ENCODE results near the gene CRBN.

CRBN gene

GRCh38 chr3:3196148-3196861, 16.8 kb upstream of the CRBN start:
- Histone ChIP-seq H3K27me3 (ENCODE audit: insufficient read depth, poor library complexity, severe bottlenecking) (no peaks in the 10 kb centered on the region), H3K27ac (ENCODE audit: poor library complexity, severe bottlenecking) (no peak overlapping the region), H3K4me3 (ENCODE audit: severe bottlenecking) (no peak overlapping the region), H3K9me3 (ENCODE audit: severe bottlenecking) (no peaks in the 10 kb centered on the region), H3K36me3 (ENCODE audit: low read depth) (no peaks in the 10 kb centered on the region), H3K4me1 (ENCODE audit: insufficient read depth, poor library complexity, severe bottlenecking) (no peaks in the 10 kb centered on the region)
- DNase-seq (ENCODE audit: low spot score), result no peak
- TF ChIP-seq CTCF (IDR thresholded peaks at IDR 0.05; ENCODE audit: poor library complexity, severe bottlenecking), result peak; percentile 63
- no peak for ATAC-seq (ENCODE audit: low read depth)

GRCh38 chr3:3194861-3195260, 15.4 kb upstream of the CRBN start:
- no peak overlapping the region for H3K27ac ChIP-seq (ENCODE audit: poor library complexity, severe bottlenecking)
- no peak overlapping the region for H3K4me3 ChIP-seq (ENCODE audit: severe bottlenecking)
- TF ChIP-seq CTCF (IDR thresholded peaks at IDR 0.05; ENCODE audit: poor library complexity, severe bottlenecking), result no peak
- H3K4me1 ChIP-seq (ENCODE audit: insufficient read depth, poor library complexity, severe bottlenecking), result no peaks in the 10 kb centered on the region
- no peaks in the 10 kb centered on the region for H3K9me3 ChIP-seq (ENCODE audit: severe bottlenecking)
- no peak for ATAC-seq (ENCODE audit: low read depth)
- H3K27me3 ChIP-seq (ENCODE audit: insufficient read depth, poor library complexity, severe bottlenecking), result no peaks in the 10 kb centered on the region
- no peaks in the 10 kb centered on the region for H3K36me3 ChIP-seq (ENCODE audit: low read depth)
- DNase-seq (ENCODE audit: low spot score), result no peak

- Histone ChIP-seq H3K4me1 (ENCODE audit: insufficient read depth, poor library complexity, severe bottlenecking) (no peaks in the 10 kb centered on the region), H3K9me3 (ENCODE audit: severe bottlenecking) (no peaks in the 10 kb centered on the region), H3K4me3 (ENCODE audit: severe bottlenecking) (no peak overlapping the region), H3K36me3 (ENCODE audit: low read depth) (no peaks in the 10 kb centered on the region), H3K27ac (ENCODE audit: poor library complexity, severe bottlenecking) (no peak overlapping the region), H3K27me3 (ENCODE audit: insufficient read depth, poor library complexity, severe bottlenecking) (no peaks in the 10 kb centered on the region)
- DNase-seq (ENCODE audit: low spot score) (no peak), ATAC-seq (ENCODE audit: low read depth) (no peak)
- no peak for TF ChIP-seq CTCF (IDR thresholded peaks at IDR 0.05; ENCODE audit: poor library complexity, severe bottlenecking)
These were observed 12.8 kb upstream of the CRBN start for GRCh38 chr3:3192286-3192675.

- DNase-seq (ENCODE audit: low spot score), result no peak
- Histone ChIP-seq H3K27ac (ENCODE audit: poor library complexity, severe bottlenecking) (no peak overlapping the region), H3K9me3 (ENCODE audit: severe bottlenecking) (no peaks in the 10 kb centered on the region), H3K4me1 (ENCODE audit: insufficient read depth, poor library complexity, severe bottlenecking) (no peaks in the 10 kb centered on the region), H3K4me3 (ENCODE audit: severe bottlenecking) (no peak overlapping the region), H3K36me3 (ENCODE audit: low read depth) (no peaks in the 10 kb centered on the region), H3K27me3 (ENCODE audit: insufficient read depth, poor library complexity, severe bottlenecking) (no peaks in the 10 kb centered on the region)
- ATAC-seq (ENCODE audit: low read depth), result no peak
- no peak for TF ChIP-seq CTCF (IDR thresholded peaks at IDR 0.05; ENCODE audit: poor library complexity, severe bottlenecking)
These were observed 12.3 kb upstream of the CRBN start for GRCh38 chr3:3191675-3192285.

- H3K27me3 ChIP-seq (ENCODE audit: insufficient read depth, poor library complexity, severe bottlenecking), result no peaks in the 10 kb centered on the region
- ATAC-seq (ENCODE audit: low read depth), result no peak
- no peak for TF ChIP-seq CTCF (IDR thresholded peaks at IDR 0.05; ENCODE audit: poor library complexity, severe bottlenecking)
These were observed 10.5 kb upstream of the CRBN start for GRCh38 chr3:3189961-3190360.

More at GRCh38 chr3:3189961-3190360, 10.5 kb upstream of the CRBN start:
- no peaks in the 10 kb centered on the region for H3K9me3 ChIP-seq (ENCODE audit: severe bottlenecking)
- H3K27ac ChIP-seq (ENCODE audit: poor library complexity, severe bottlenecking), result no peak overlapping the region
- H3K36me3 ChIP-seq (ENCODE audit: low read depth), result no peaks in the 10 kb centered on the region
- H3K4me3 ChIP-seq (ENCODE audit: severe bottlenecking), result no peak overlapping the region
- H3K4me1 ChIP-seq (ENCODE audit: insufficient read depth, poor library complexity, severe bottlenecking), result no peaks in the 10 kb centered on the region
- no peak for DNase-seq (ENCODE audit: low spot score)
